ENCODE data around the gene CLEC12A. TPM values are rescaled to one million over a fixed set of nuclear protein-coding genes. Genes with fewer than 3 reads are reported as not detected.

The CLEC12A gene
- total RNA-seq, 1 experiment from 2014 or later, result not detected

DNA sequence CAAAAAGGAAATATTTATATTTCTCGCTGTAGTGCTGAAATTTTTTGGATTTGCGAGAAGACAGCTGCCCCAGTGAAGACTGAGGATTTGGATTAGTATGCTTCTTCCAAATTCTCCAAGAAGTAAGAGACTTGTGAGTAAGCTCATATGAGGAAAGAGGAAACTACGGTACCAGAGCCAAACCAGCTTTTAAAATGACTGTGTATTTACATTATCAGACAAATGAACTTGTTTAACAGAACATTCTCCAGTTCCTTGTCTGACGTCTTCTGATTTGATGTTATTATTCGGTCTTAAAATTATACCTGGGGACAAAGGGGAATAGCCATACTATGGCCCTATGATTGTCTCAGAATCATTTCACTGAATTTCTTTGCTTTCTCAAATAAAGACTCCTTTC, 47.2 kb downstream of the CLEC12A start:
- no peak overlapping the region for H3K27ac ChIP-seq (ENCODE audit: low read depth, low read length)
- no peak for ATAC-seq

More for the DNA sequence above, 47.2 kb downstream of the CLEC12A start:
- no peak overlapping the region for H3K4me3 ChIP-seq (replicated peaks in 1 of 2; ENCODE audit: low read depth in 1 of 2, low read length in 2 of 2)
- ChIA-PET POLR2A (no interaction called here), RAD21 (ENCODE audit: low non-redundant PET in 1 of 2, low total read pairs in 2 of 2, uncharacterized antibody in 2 of 2, unreplicated experiment in 2 of 2) (no interaction called here), CTCF (interaction anchor here (1.3 kb wide), 1 partner anchor 8 kb away, joined by 4 read pairs; no protein-coding TSS in a partner anchor)
- no peak overlapping the region for H3K4me2 ChIP-seq (ENCODE audit: low read length)
- H3K9ac ChIP-seq (ENCODE audit: low read length), result no peak overlapping the region
- DNase-seq (ENCODE audit: low read depth, low spot score), result no peak
- H3K4me1 ChIP-seq (ENCODE audit: control insufficient read depth in 1 of 2, insufficient read depth in 2 of 2, low read length in 2 of 2), result no peaks in the 10 kb centered on the region
- H4K20me1 ChIP-seq (ENCODE audit: insufficient read depth), result no peaks in the 10 kb centered on the region
- TF ChIP-seq FOSL1 (IDR thresholded peaks at IDR 0.05; ENCODE audit: low read depth) (no peak), ZFX (IDR thresholded peaks at IDR 0.05) (no peak), EZH2 (IDR thresholded peaks at IDR 0.05) (no peak), SRF (IDR thresholded peaks at IDR 0.05; ENCODE audit: low read depth) (no peak), SIN3A (IDR thresholded peaks at IDR 0.05; ENCODE audit: low read depth) (no peak), YY1 (IDR thresholded peaks at IDR 0.05; ENCODE audit: extremely low read depth, insufficient replicate concordance, low read depth, low read length) (no peak), CEBPB (IDR thresholded peaks at IDR 0.05; ENCODE audit: low read depth) (no peak), EZH2phosphoT487 (IDR thresholded peaks at IDR 0.05; ENCODE audit: borderline replicate concordance) (no peak), ZNF274 (IDR thresholded peaks at IDR 0.05; ENCODE audit: low read depth, low read length) (no peak), CBX3 (IDR thresholded peaks at IDR 0.05; ENCODE audit: low read depth) (no peak), POLR2A (IDR thresholded peaks at IDR 0.05; ENCODE audit: borderline replicate concordance, extremely low read depth, insufficient read depth, insufficient read length) (no peak), ELF1 (IDR thresholded peaks at IDR 0.05; ENCODE audit: borderline replicate concordance, low read depth) (no peak), TCF7L2 (IDR thresholded peaks at IDR 0.05; ENCODE audit: borderline replicate concordance, extremely low read depth, insufficient read depth, insufficient read length) (no peak), RAD21 (IDR thresholded peaks at IDR 0.05; ENCODE audit: low read depth) (no peak), EGR1 (IDR thresholded peaks at IDR 0.05; ENCODE audit: low read depth) (no peak), SP1 (IDR thresholded peaks at IDR 0.05; ENCODE audit: low read depth) (no peak)
- TF ChIP-seq, protein P1, sequence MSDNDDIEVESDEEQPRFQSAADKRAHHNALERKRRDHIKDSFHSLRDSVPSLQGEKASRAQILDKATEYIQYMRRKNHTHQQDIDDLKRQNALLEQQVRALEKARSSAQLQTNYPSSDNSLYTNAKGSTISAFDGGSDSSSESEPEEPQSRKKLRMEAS (IDR thresholded peaks at IDR 0.05), result no peak
- TF ChIP-seq, protein P2, sequence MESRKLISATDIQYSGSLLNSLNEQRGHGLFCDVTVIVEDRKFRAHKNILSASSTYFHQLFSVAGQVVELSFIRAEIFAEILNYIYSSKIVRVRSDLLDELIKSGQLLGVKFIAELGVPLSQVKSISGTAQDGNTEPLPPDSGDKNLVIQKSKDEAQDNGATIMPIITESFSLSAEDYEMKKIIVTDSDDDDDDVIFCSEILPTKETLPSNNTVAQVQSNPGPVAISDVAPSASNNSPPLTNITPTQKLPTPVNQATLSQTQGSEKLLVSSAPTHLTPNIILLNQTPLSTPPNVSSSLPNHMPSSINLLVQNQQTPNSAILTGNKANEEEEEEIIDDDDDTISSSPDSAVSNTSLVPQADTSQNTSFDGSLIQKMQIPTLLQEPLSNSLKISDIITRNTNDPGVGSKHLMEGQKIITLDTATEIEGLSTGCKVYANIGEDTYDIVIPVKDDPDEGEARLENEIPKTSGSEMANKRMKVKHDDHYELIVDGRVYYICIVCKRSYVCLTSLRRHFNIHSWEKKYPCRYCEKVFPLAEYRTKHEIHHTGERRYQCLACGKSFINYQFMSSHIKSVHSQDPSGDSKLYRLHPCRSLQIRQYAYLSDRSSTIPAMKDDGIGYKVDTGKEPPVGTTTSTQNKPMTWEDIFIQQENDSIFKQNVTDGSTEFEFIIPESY (IDR thresholded peaks at IDR 0.05; ENCODE audit: extremely low read depth, insufficient replicate concordance, low read length), result no peak
- TF ChIP-seq, protein P3, sequence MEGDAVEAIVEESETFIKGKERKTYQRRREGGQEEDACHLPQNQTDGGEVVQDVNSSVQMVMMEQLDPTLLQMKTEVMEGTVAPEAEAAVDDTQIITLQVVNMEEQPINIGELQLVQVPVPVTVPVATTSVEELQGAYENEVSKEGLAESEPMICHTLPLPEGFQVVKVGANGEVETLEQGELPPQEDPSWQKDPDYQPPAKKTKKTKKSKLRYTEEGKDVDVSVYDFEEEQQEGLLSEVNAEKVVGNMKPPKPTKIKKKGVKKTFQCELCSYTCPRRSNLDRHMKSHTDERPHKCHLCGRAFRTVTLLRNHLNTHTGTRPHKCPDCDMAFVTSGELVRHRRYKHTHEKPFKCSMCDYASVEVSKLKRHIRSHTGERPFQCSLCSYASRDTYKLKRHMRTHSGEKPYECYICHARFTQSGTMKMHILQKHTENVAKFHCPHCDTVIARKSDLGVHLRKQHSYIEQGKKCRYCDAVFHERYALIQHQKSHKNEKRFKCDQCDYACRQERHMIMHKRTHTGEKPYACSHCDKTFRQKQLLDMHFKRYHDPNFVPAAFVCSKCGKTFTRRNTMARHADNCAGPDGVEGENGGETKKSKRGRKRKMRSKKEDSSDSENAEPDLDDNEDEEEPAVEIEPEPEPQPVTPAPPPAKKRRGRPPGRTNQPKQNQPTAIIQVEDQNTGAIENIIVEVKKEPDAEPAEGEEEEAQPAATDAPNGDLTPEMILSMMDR (IDR thresholded peaks at IDR 0.05 in 2 of 3, conservative IDR thresholded peaks at IDR 0.05 in 1 of 3; ENCODE audit: borderline replicate concordance in 1 of 3, insufficient read depth in 1 of 3, low read depth in 2 of 3, low read length in 2 of 3), result no peak
- TF ChIP-seq, protein P4, sequence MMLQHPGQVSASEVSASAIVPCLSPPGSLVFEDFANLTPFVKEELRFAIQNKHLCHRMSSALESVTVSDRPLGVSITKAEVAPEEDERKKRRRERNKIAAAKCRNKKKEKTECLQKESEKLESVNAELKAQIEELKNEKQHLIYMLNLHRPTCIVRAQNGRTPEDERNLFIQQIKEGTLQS (IDR thresholded peaks at IDR 0.05), result no peak
- no peak overlapping the region for H2AFZ ChIP-seq (ENCODE audit: low read depth, low read length, poor library complexity, severe bottlenecking)
- no TSS peak for BruUV-seq (replicated peaks)
- no peaks in the 10 kb centered on the region for H3K79me2 ChIP-seq (ENCODE audit: insufficient read depth, low read length)
- peaks cover 4% of the 10 kb centered on the region; the same call in 1 of the 2 replicates for H3K9me2 ChIP-seq (ENCODE audit: insufficient read depth)
- H3K36me3 ChIP-seq (ENCODE audit: control insufficient read depth in 1 of 2, insufficient read depth in 2 of 2, low read length in 2 of 2), result no peaks in the 10 kb centered on the region
- no peaks in the 10 kb centered on the region for H3K9me3 ChIP-seq (ENCODE audit: control insufficient read depth in 1 of 2, insufficient read depth in 1 of 2, low read depth in 1 of 2, low read length in 2 of 2)
- H3K27me3 ChIP-seq (ENCODE audit: insufficient read depth, low read length), result peaks cover 18% of the 10 kb centered on the region
- intact Hi-C loops (cut with micrococcal nuclease), result no loop called here

Data from HCT116 (cell line).